H1 (cell line): ENCODE measurements around the gene SLX4IP. TPM values are rescaled to one million over a fixed set of nuclear protein-coding genes. Genes with fewer than 3 reads are reported as not detected.

ENCODE experiments used
- CTCF ChIA-PET: fragments of 300-600 bp; sonication (Branson Sonifier 250); formaldehyde crosslinking; loops from one replicate; lab custom pipeline; 2021; ENCODE audit not compliant: partially characterized antibody; lab: Charles Lee
- POLR2A ChIA-PET: fragments of 300-600 bp; sonication (Branson Sonifier 250); formaldehyde crosslinking; loops from one replicate; lab custom pipeline; 2021; ENCODE audit warnings: inconsistent platforms; ENCODE audit not compliant: partially characterized antibody; lab: Charles Lee
- DNase-seq, 2 experiments: peaks; one replicate each; pipeline versions ENCODE4 v3.0.0 to v3.0.0-alpha.2; 2010 to 2022; ENCODE audit warnings: low spot score in 2 of 2, low read depth in 1 of 2, mixed read lengths in 1 of 2
- FAIRE-seq: peaks from 2 replicates; lab custom pipeline; 2011; peaks lifted over from hg19 to GRCh38; lab: Jason Lieb, UNC
- H2AFZ ChIP-seq: 2 replicates; pipeline ENCODE4 v1.8.1; 2012; ENCODE audit warnings: low read length, inconsistent platforms
- H2AK5ac ChIP-seq: 2 replicates; pipeline ENCODE4 v1.6.1; 2013; ENCODE audit warnings: low read depth, low read length
- H2BK120ac ChIP-seq: replicated peaks from 2 replicates; pipeline ENCODE3; 2013; ENCODE audit warnings: low read depth, low read length, inconsistent platforms
- H2BK12ac ChIP-seq: 2 replicates; pipeline ENCODE4 v1.6.1; 2013; ENCODE audit warnings: low read depth, low read length
- H2BK15ac ChIP-seq: 2 replicates; pipeline ENCODE4 v1.6.1; 2013; ENCODE audit warnings: low read length
- H2BK20ac ChIP-seq: 2 replicates; pipeline ENCODE4 v1.6.1; 2013; ENCODE audit warnings: low read length
- H2BK5ac ChIP-seq: 2 replicates; pipeline ENCODE4 v1.6.1; 2013; ENCODE audit warnings: low read depth, low read length
- H3K14ac ChIP-seq: 2 replicates; pipeline ENCODE4 v1.6.1; 2013; ENCODE audit warnings: inconsistent platforms; ENCODE audit not compliant: insufficient read length
- H3K18ac ChIP-seq: 2 replicates; pipeline ENCODE4 v1.6.1; 2013; ENCODE audit warnings: low read length; ENCODE audit errors: extremely low read depth
- H3K23ac ChIP-seq: 2 replicates; pipeline ENCODE4 v1.6.1; 2013; ENCODE audit warnings: inconsistent platforms; ENCODE audit not compliant: insufficient read length
- H3K23me2 ChIP-seq: 2 replicates; pipeline ENCODE4 v1.6.1; 2013; ENCODE audit warnings: low read depth, low read length
- H3K27ac ChIP-seq: 2 replicates; pipeline ENCODE4 v1.6.1; 2011; ENCODE audit warnings: low read depth, low read length, inconsistent platforms
- H3K27me3 ChIP-seq, 4 experiments: replicated peaks in 1 of 4; 1 replicate in 1 of 4; 2 replicates in 3 of 4; pipeline versions ENCODE4 v1.6.1 to v1.8.1; 2011 to 2013; ENCODE audit warnings: low read length in 3 of 4, mild to moderate bottlenecking in 3 of 4, inconsistent platforms in 2 of 4, mixed read lengths in 2 of 4, moderate library complexity in 1 of 4; ENCODE audit not compliant: control insufficient read depth in 3 of 4, insufficient read depth in 3 of 4; ENCODE audit errors: extremely low read depth in 1 of 4
- H3K36me3 ChIP-seq, 4 experiments: 2 replicates each; pipeline versions ENCODE4 v1.6.1 to v1.8.1; 2011 to 2013; ENCODE audit warnings: mild to moderate bottlenecking in 4 of 4, low read length in 3 of 4, moderate library complexity in 2 of 4, control low read depth in 1 of 4, inconsistent platforms in 1 of 4; ENCODE audit not compliant: insufficient read depth in 4 of 4, control insufficient read depth in 2 of 4
- H3K4ac ChIP-seq: replicated peaks from 2 replicates; pipeline ENCODE3; 2013; ENCODE audit warnings: low read length, low read depth, mixed read lengths, inconsistent platforms; ENCODE audit not compliant: insufficient read length
- H3K4me1 ChIP-seq, 4 experiments: replicated peaks in 1 of 4; 1 replicate in 1 of 4; 2 replicates in 3 of 4; pipeline versions ENCODE4 v1.6.1 to v1.8.1; 2011 to 2013; ENCODE audit warnings: low read length in 3 of 4, inconsistent platforms in 2 of 4, mixed read lengths in 1 of 4; ENCODE audit not compliant: insufficient read depth in 4 of 4, control insufficient read depth in 3 of 4
- H3K4me2 ChIP-seq, 2 experiments: 2 replicates each; pipeline versions ENCODE4 v1.6.1 to v1.8.1; 2011 to 2013; ENCODE audit warnings: low read depth in 2 of 2, low read length in 2 of 2, control low read depth in 1 of 2, inconsistent platforms in 1 of 2, mild to moderate bottlenecking in 1 of 2; ENCODE audit not compliant: insufficient read depth in 1 of 2
- H3K4me3 ChIP-seq, 4 experiments: fragments of 200-600, 300-600 bp in 1 of 4; sonication (generic), shearing (Covaris generic), sonication (Bioruptor Twin) in 1 of 4; 2 replicates each; pipeline versions ENCODE4 v1.5.1 to v1.8.1; 2011 to 2016; ENCODE audit warnings: low read length in 4 of 4, low read depth in 3 of 4, control low read depth in 2 of 4, inconsistent platforms in 2 of 4, mild to moderate bottlenecking in 2 of 4, mixed read lengths in 1 of 4, moderate library complexity in 1 of 4; ENCODE audit not compliant: insufficient read depth in 2 of 4; ENCODE audit errors: extremely low read depth in 1 of 4
- H3K56ac ChIP-seq: replicated peaks from 2 replicates; pipeline ENCODE3; 2013; ENCODE audit warnings: low read depth, mild to moderate bottlenecking, mixed read lengths, low read length, inconsistent platforms; ENCODE audit not compliant: insufficient read length
- H3K79me1 ChIP-seq: 2 replicates; pipeline ENCODE4 v1.6.1; 2013; ENCODE audit warnings: low read depth, low read length, control low read depth
- H3K79me2 ChIP-seq, 2 experiments: 2 replicates each; pipeline versions ENCODE4 v1.6.1 to v1.8.1; 2012 to 2013; ENCODE audit warnings: low read length in 2 of 2, mild to moderate bottlenecking in 2 of 2, inconsistent platforms in 1 of 2; ENCODE audit not compliant: insufficient read depth in 2 of 2, control insufficient read depth in 1 of 2
- H3K9ac ChIP-seq, 4 experiments: replicated peaks in 1 of 4; 1 replicate in 1 of 4; 2 replicates in 3 of 4; pipeline versions ENCODE4 v1.6.1 to v1.8.1; 2011 to 2013; ENCODE audit warnings: low read depth in 3 of 4, low read length in 3 of 4, control low read depth in 2 of 4, mild to moderate bottlenecking in 2 of 4, moderate library complexity in 2 of 4, inconsistent platforms in 1 of 4; ENCODE audit errors: extremely low read depth in 1 of 4
- H3K9me3 ChIP-seq, 2 experiments: 2 replicates each; pipeline versions ENCODE4 v1.6.1 to v1.8.1; 2012 to 2013; ENCODE audit warnings: mild to moderate bottlenecking in 2 of 2, moderate library complexity in 2 of 2, control low read depth in 1 of 2, inconsistent platforms in 1 of 2, low read depth in 1 of 2, low read length in 1 of 2, mixed read lengths in 1 of 2; ENCODE audit not compliant: insufficient read depth in 2 of 2
- H4K20me1 ChIP-seq, 2 experiments: replicated peaks in 1 of 2; 2 replicates each; pipeline versions ENCODE3 to v1.8.1; 2011 to 2013; ENCODE audit warnings: inconsistent platforms in 2 of 2, low read length in 2 of 2, mild to moderate bottlenecking in 1 of 2; ENCODE audit not compliant: insufficient read depth in 2 of 2, control insufficient read depth in 1 of 2
- H4K5ac ChIP-seq: 2 replicates; pipeline ENCODE4 v1.6.1; 2013; ENCODE audit warnings: low read length, low read depth, mixed read lengths, inconsistent platforms; ENCODE audit not compliant: insufficient read length
- H4K8ac ChIP-seq: 2 replicates; pipeline ENCODE4 v1.8.0; 2013; ENCODE audit warnings: mild to moderate bottlenecking, moderate library complexity, low read length, inconsistent platforms; ENCODE audit not compliant: insufficient read depth; ENCODE audit errors: extremely low read depth
- H4K91ac ChIP-seq: replicated peaks from 2 replicates; pipeline ENCODE3; 2013; ENCODE audit warnings: low read length, mixed read lengths, inconsistent platforms; ENCODE audit not compliant: insufficient read length
- ASH2L ChIP-seq: fragments of 200-600, 300-600 bp; sonication (generic); IDR thresholded peaks from one replicate; pipeline ENCODE4 v1.7.1; 2017; ENCODE audit warnings: low read length
- RAD21 ChIP-seq, 2 experiments: IDR thresholded peaks in 1 of 2; conservative IDR thresholded peaks in 1 of 2; 2 replicates each; pipeline ENCODE4 v1.6.1; 2011; ENCODE audit warnings: low read depth in 2 of 2, low read length in 2 of 2, improper control_type of control experiment in 1 of 2, inconsistent platforms in 1 of 2, mild to moderate bottlenecking in 1 of 2, moderate library complexity in 1 of 2
- WGBS, 2 experiments: shearing (Covaris generic) in 1 of 2; methylation state at CpG; one replicate each; pipeline versions ENCODE4 v1.1.6 to v1.1.7; 2013 to 2015; ENCODE audit warnings: low lambda C conversion rate in 2 of 2, mixed read lengths in 2 of 2, inconsistent platforms in 1 of 2, low coverage in 1 of 2, missing lambda C conversion rate in 1 of 2; ENCODE audit not compliant: insufficient replicate concordance in 2 of 2, insufficient coverage in 1 of 2, insufficient read length in 1 of 2; ENCODE audit errors: extremely low coverage in 1 of 2, missing lambda C conversion rate in 1 of 2; 5-methylcytosine and 5-hydroxymethylcytosine counted together
- polyA plus RNA-seq, 7 experiments: library from polyadenylated mRNA; depleted of rRNA in 3 of 7; stranded (reverse) in 5 of 7; unstranded in 2 of 7; fragments of >200 nt in 5 of 7; fragments of 200-250 nt in 2 of 7; gene quantifications; 1 replicate in 5 of 7; 2 replicates in 1 of 7; 4 replicates in 1 of 7; pipeline versions ENCODE4 v1.2.1 to v1.2.3, GENCODE V29; 2011 to 2013; ENCODE audit warnings: missing spikeins in 2 of 7, mixed read lengths in 2 of 7
- total RNA-seq: library from RNA; stranded (reverse); fragmentation: NEBNext Ultra II Directional; extraction: Animal tissue kit (Norgen Biotek cat#: 25700); gene quantifications from 2 replicates; pipeline ENCODE4 v1.2.1, GENCODE V29; 2021

SLX4IP gene
- total and polyA plus RNA-seq, 2 of the 8 experiments (the other 6 are each of a cell fraction or from before 2014, with no cell fraction given): 2.4 to 8.7 TPM

DNA sequence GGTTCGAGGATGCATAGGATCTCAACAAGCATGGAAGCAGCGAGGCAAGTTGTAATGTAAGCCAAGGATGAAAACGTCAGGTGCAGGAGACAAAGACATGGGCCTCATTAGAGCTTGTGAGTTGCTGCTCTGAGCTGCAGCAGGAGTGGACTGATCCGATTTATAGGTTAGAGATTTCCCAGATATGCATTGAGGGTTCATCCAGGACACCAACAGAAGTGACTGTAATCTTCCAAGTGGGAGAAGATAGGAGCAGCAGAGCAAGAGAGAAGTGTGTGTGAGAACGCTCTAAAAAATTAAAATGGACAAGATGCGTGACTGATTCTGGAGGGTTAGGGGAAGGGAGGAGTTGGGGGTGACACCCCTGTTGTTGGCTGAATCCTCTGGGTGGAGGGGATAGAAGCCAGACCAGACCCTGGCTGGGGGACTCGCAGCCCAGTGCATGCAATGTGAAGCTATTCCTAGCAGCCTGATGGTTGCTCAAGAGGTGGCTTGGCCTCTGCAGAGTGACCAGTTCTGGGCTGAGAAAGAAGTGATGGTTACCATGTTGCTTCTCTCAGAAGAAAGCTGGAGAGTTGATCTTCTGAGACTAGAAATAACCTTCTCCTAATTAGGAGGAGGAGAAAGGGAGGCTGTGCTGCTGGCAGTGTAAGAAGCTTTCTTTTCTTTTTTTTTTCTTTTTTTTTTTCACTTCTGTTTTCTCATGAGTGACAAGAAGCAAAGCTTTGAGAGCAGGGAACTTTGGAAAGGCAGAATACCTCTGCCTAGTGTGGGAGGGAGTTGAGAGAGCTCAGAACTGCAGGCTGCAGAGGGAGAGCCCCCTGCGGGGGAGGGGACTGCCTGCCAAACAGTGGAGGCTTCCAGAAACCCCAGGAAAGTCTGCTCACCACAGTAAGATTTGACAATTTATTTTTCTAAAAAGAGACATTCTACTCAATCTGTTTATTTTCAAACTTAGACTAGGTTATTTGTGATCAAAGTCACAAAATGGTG is 116.9 kb downstream of the SLX4IP start:
- Histone ChIP-seq H2AK5ac (peak overlapping the region; percentile 83; the same call in 1 of the 2 replicates), H3K14ac (peak overlapping the region; percentile 70), H4K5ac (peak overlapping the region; percentile 81), H4K20me1 (no peaks in the 10 kb centered on the region), H3K4me2 (peak overlapping the region; percentile 17 to 38; a peak in 2 of 4 replicates), H2BK15ac (peak overlapping the region; percentile 18; the same call in 1 of the 2 replicates), H2BK5ac (no peak overlapping the region; the same call in 1 of the 2 replicates), H3K79me2 (no peaks in the 10 kb centered on the region), H3K4ac (peak overlapping the region; percentile 5), H3K79me1 (peaks cover 5% of the 10 kb centered on the region; the same call in 1 of the 2 replicates), H2BK120ac (peak overlapping the region; percentile 60), H3K56ac (no peak overlapping the region), H3K27ac (0 out of 2 replicates have a peak overlapping the region, but pooled peaks have one; percentile 3), H4K91ac (peak overlapping the region; percentile 92), H3K9me3 (no peaks in the 10 kb centered on the region), H2BK20ac (no peak overlapping the region; the same call in 1 of the 2 replicates), H3K23ac (no peak overlapping the region), H2AFZ (no peak overlapping the region), H2BK12ac (peak overlapping the region; percentile 62; the same call in 1 of the 2 replicates), H3K9ac (no peak overlapping the region), H4K8ac (no peak overlapping the region), H3K4me3 (peak overlapping the region in 1 of 4 experiments; percentile 8; a peak in 1 of 8 replicates), H3K4me1 (peaks cover 6 to 15% (median 12%) of the 10 kb centered on the region in 4 experiments), H3K27me3 (no peaks in the 10 kb centered on the region), H3K23me2 (no peaks in the 10 kb centered on the region; the same call in 1 of the 2 replicates), H3K36me3 (no peaks in the 10 kb centered on the region), H3K18ac (peak overlapping the region; percentile 85)
- CTCF ChIA-PET: interaction anchor here (0.7 to 2.3 kb wide), 20 partner anchors 12 to 934 kb away, joined by 3 to 13 read pairs (median 3); partner anchors contain the start of gene JAG1
- 68% methylated on average over 8 of the region's 8 CpGs; no CpG with 5 or more reads in 1 of the 2 experiments for WGBS, 2 experiments
- peak; percentile 45 for FAIRE-seq
- TF ChIP-seq ASH2L (peak; percentile 68), RAD21 (IDR thresholded peaks at IDR 0.05 in 1 of 2, conservative IDR thresholded peaks at IDR 0.05 in 1 of 2; ENCODE audit: low read depth in 2 of 2, low read length in 2 of 2) (no peak)
- peak in 1 of 2 experiments; percentile 17 for DNase-seq
- POLR2A ChIA-PET: no interaction called here
